GM19438 (cell line): Measurements from ENCODE around the gene FAF1.
"Not testable (repeated sequence)": the region's sequence is repeated elsewhere in the genome, so short reads cannot be mapped to it uniquely, and the experiment has no call there.

Source experiments
- ATAC-seq: cut with Tn5 transposase; IDR thresholded peaks from one replicate; pipeline ENCODE4 v1.9.1; 2021; ENCODE audit warnings: low read depth; ENCODE audit not compliant: unreplicated experiment

FAF1 gene

DNA sequence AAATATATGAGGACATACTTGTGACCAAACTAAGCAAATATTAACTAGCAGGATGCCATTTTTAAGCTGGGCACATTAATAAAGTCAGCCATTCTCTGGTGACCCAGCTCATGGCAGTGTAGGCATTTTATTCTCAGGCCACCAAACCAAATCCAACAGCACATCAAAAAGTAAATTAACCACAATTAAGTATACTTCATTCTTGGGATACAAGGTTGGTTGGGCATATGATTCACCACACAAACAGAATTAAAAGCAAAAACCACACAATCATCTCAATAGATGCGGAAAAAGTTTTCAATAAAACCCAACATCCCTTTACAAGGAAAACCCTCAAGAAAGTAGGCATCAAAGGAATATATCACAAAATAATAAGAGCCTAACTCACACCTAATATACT, 101.3 kb downstream of the FAF1 start:
- no peak for ATAC-seq

DNA sequence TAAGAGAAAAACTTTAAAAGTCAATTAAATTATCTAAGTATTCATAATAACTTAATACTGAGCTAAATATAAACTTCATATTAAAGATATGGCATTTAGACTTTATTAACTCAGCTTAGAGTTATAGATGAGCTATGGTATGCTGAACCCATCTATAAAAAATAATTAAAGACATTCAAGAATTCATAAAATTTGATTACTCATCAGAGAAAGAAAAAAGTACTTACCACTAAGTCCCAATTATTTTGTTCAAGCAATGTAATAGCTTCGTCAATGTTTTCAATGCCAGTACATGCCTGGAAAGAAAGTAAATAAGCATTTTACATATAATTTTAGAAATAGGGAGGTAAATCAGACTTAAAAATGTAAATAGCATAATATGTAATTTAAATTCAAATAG, 102.4 kb downstream of the FAF1 start:
- ATAC-seq = no peak

DNA sequence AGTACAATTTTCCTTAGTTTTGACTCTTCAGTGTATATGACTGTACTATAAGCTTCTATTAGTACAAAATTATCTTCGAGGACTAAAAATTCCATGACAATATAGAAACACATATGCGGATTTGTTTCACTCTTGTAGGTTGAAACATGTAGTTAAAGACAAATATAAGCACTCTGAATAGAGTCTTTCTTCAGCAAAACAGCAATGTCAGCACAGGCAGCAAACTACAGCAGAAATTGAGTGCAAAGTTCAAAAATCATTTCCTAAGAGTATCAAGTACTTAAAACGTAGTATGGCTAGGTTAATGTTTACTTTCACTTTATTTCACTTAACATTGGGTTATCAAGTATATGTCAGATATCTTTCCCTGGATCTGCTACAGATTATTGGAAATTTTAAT, 106.7 kb downstream of the FAF1 start:
- no peak for ATAC-seq

GRCh38 chr1:50852889-50853288, 107.2 kb downstream of the FAF1 start:
- ATAC-seq = no peak

- no peak for ATAC-seq
These were observed 108.6 kb downstream of the FAF1 start for GRCh38 chr1:50851466-50851865.

DNA sequence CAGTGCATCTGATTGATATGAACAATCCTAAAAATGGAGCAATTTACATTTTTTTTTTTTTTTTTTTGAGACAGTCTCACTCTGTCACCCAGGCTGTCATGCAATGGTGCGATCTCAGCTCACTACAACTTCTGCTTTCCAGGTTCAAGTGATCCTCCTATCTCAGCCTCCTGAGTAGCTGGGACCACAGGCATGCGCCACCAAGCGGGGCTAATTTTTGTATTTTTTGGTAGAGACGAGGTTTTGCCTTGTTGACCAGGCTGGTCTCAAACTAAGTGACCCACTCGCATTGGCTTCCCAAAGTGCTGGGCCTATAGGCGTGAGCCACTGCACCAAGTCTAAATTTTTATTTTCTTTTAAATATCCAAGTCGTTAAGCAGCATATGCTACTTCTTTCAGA, 109.0 kb downstream of the FAF1 start:
- no peak for ATAC-seq

DNA sequence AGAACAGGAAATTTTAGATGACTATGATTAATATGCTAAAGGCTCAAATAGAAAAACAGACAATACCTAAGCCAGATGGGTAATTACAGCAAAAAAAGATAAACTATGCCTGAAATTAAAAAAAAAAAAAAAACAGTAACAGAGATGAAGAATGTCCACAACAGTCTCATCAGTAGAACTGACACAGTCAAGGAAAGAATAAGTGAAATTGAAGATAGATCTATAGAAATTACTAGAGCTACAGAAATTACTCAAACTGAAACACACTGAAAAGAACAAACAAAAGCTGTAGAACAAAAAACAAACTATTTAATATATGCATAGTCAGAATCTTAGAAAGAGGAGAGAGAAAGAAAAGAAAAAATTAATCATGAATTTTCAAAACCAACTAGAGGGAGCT, 112.8 kb downstream of the FAF1 start:
- ATAC-seq = no peak

- no peak for ATAC-seq
These were observed 113.7 kb downstream of the FAF1 start for GRCh38 chr1:50846224-50846839.

GRCh38 chr1:50841791-50842387, 118.2 kb downstream of the FAF1 start:
- no peak for ATAC-seq

DNA sequence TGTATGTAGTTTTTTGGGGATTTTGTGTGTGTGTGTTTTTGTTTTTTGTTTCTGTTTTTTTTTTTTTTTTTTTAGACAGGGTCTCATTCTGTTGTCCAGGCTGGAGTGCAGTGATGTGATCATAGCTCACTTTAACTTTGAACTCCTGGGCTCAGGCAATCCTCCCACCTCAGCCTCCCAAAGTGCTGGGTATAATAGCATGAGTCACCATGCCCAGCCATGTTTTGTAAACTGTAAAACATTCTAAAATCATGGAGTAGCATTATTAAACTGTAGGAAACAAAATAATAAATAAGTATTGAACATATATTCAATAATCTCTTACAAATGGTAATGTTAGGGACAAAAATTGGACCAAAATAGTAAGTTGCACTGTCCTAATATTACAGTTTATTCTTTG, 124.0 kb downstream of the FAF1 start:
- no peak for ATAC-seq

DNA sequence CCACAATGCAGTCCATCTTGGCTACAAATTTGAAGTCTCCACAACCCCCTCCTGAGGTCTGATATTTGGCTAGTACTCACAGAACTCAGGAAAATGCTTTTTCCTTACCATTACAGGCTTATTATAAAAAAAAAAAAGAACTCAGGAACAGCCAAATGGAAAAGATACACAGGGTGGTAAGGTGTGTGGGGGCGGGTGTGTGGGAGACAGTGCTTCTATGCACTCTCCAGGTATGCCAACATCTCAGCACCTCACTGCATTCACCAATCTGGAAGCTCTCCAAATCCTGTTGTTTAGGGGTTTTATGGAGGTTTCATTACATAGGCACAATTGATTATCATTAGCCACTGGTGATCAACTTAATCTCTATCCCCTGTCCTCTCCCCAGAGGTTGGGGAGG, 126.9 kb downstream of the FAF1 start:
- ATAC-seq = no peak

- no peak for ATAC-seq
These were observed 127.9 kb downstream of the FAF1 start for GRCh38 chr1:50832167-50832566.

DNA sequence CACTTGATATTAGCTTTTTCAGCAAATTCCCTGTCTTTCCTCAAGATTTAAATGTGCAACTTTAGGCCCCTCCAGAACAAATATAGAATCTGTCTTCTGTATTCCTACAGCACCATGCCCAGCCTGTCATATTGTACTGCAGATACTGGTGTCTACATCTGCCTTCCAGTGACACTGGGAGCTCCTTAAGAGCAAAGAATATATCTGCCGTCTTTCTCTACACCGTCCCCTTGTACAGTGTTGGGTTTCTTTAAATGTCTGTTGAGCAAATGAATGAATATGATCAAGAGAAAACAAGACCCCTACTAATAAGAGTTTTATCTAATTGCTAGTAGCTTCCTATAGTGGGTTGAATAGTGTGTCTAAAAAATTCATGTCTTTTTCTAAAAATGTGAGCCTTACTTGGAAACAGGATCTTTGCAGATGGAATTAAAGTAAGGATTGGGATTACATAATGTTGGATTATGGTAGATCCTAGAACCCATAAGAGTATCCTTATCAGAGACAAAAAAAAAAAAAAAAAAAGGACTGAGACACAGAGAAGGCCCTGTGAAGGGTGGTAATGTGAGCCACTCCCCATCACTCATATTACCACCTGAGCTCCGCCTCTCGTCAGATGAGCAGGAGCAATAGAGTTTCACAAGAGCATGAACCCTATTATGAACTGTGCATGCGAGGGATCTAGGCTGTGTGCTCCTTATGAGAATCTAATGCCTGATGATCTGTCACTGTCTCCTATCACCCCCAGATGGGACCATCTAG, 128.6 kb downstream of the FAF1 start:
- ATAC-seq = no peak

DNA sequence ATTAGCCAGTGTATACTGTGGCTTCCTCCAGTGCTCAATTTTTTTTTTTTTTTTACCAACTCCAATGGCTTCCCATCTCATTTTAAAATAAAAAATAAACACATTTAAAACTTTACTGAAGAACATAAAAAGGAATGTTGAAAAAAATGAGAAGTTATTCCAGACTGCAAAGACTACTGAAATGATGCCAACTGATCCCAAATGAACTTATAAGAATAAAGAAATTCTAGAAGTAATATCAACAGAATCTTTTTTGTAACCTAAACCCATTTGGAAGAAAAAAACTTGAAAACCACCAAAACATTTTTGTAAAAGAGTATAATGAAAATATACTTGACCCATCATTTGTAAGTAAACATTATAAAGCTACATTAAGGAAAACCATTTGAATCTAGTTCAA, 129.4 kb downstream of the FAF1 start:
- no peak for ATAC-seq

DNA sequence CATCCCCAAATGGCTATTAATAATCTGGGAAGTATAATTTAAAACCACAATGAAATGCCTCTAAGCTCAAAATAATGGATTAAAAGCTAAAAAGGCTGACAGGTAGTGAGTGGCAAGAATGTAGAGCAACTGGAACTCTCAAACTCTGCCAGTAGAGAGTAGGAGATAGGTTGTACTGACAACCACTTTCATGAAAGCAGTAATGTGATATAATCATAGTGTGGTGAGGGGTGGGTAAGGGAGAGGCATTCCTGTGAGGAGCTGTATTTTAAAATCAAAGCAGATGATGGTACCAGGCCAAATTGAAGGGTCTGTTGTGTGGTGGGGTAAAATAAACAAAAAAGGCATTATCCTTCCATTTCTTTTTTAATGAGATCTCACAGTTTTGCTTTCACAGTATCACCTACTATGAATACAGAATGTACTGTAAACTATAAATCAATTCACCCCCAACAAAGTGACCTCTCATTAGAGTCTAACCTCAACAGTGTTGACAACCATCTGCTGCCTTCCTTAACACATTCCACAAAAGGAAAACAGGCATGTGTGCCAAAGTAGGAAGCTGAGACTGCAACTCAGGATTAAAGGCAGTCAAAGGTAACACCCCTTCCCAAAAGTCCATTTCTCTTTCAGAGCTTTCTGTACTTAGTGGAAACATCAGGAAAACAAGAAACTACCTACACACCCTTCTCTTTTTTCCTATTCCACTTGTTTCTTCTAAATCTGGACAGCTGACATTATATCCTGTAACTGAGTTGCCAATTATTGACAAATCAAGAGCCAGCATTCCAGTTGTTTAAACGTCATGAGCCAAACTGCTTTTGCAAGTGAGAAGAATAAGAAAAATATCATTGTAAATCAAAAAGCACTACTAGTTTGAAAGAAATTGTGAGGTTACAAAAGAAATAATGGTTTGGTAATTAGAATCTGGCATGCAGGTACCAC, 130.8 kb downstream of the FAF1 start:
- ATAC-seq = no peak

DNA sequence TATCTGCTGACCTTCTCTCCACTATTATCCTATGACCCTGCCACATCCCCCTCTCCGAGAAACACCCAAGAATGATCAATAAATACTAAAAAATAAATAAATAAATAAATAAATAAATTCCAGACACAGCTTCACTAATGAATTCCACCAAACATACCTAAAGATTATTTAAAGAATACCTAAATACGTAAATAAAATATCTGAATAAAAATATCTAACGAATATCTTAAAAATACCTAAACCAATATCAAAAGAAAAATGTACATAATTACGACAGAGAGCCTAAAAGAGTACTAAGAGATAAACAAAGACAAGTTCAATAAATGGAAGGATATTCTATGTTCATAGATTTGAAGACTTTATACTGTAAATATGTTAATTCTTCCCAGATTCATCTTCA, 132.5 kb downstream of the FAF1 start:
- ATAC-seq = no peak

DNA sequence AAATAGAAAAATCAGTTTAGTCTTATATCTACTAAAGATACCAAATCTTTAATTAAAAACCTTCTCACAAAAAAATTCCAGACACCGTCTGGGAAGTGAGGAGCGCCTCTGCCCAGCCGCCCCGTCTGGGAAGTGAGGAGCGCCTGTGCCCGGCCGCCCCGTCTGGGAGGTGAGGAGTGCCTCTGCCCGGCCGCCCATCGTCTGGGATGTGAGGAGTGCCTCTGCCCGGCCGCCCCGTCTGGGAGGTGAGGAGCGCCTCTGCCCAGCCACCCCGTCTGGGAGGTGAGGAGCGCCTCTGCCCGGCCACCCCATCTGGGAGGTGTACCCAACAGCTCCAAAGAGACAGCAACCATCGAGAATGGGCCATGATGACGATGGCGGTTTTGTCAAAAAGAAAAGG, 133.3 kb downstream of the FAF1 start:
- not testable (repeated sequence) for ATAC-seq

- ATAC-seq = no peak
These were observed 137.9 kb downstream of the FAF1 start for GRCh38 chr1:50822035-50822776.

GRCh38 chr1:50820545-50820944, 139.5 kb downstream of the FAF1 start:
- no peak for ATAC-seq

DNA sequence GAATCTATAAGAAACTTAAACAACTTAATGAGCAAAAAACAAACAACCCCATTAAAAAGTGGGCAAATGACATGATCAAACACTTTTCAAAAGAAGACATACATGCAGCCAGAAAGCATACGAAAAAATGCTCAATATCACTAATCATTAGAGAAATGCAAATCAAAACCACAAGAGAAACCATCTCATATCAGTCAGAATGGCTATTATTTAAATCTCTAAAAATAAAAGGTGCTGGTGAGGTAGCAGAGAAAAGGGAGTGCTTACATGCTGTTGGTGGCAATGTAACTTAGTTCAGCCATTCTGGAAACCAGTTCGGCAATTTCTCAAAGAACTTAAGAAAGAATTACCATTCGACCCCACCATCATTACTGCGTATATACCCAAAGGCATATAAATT, 147.7 kb downstream of the FAF1 start:
- ATAC-seq = no peak
